GM12872 (cell line): ENCODE measurements around the gene ZNF414.

Source experiments
- TF ChIP-seq, protein P1 (sequence below): IDR thresholded peaks from 3 replicates; pipeline ENCODE4 v1.5.1; 2011; ENCODE audit warnings: low read depth, mild to moderate bottlenecking, low read length, moderate library complexity; ENCODE audit not compliant: insufficient read depth

Gene ZNF414

GRCh38 chr19:8529369-8530006, 15.5 kb upstream of the ZNF414 start:
- TF ChIP-seq, protein P1, sequence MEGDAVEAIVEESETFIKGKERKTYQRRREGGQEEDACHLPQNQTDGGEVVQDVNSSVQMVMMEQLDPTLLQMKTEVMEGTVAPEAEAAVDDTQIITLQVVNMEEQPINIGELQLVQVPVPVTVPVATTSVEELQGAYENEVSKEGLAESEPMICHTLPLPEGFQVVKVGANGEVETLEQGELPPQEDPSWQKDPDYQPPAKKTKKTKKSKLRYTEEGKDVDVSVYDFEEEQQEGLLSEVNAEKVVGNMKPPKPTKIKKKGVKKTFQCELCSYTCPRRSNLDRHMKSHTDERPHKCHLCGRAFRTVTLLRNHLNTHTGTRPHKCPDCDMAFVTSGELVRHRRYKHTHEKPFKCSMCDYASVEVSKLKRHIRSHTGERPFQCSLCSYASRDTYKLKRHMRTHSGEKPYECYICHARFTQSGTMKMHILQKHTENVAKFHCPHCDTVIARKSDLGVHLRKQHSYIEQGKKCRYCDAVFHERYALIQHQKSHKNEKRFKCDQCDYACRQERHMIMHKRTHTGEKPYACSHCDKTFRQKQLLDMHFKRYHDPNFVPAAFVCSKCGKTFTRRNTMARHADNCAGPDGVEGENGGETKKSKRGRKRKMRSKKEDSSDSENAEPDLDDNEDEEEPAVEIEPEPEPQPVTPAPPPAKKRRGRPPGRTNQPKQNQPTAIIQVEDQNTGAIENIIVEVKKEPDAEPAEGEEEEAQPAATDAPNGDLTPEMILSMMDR: no peak

GRCh38 chr19:8528500-8528899, 14.5 kb upstream of the ZNF414 start:
- TF ChIP-seq, protein P1: no peak

DNA sequence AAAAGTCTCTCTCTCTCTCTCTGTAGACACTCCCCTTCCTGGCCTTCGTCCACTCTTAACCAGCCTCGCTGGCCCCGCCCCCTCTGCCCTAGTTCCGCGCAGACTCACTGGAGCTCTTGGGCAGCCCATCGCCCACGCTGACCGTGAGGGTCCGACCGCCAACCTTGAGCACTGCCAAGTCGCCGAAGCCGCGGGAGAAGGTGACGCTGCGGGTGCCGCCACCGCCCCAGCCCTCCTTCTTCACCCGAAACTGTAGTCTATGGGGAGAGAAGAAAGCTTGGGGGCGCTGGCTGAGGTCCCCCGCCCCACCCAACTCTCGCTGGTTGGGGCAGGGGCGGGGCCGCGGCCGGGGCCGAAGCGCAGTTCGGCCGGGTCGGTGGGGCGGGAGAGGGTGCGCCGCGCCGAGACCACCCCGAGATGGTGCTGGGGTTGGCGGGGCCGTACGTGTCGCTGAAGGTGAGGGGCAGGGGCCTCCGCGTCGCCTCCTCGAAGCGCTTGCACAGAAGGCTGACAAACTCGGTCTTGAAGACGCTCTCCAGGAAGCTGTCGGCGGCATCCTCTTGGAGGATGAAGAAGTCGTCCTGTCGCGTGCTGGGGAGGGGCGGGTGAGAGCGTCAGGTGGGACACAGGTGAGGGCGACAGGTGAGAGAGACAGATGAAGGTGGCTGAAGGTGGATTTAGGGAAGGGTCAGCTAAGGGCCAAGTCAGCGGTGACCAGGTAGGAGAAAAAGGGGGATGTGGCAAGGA, 12.6 kb upstream of the ZNF414 start:
- TF ChIP-seq, protein P1: no peak

DNA sequence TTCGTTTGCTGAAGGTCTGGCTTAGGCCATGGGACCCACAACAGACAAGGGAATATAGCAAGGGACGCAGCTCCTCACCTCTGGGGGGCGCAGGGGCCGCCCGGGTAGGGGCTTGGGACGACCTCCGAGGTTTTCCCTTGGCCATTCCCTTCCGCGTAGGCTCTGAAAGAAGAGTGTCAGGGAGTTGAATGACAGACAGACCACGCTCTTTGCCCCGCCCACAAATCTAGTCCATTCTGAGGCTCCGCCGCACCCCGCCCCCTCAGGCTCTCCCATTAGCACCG, 11.4 kb upstream of the ZNF414 start:
- TF ChIP-seq, protein P1: no peak

- TF ChIP-seq, protein P1: no peak
Measured at GRCh38 chr19:8519388-8519787, 5.4 kb upstream of the ZNF414 start.

DNA sequence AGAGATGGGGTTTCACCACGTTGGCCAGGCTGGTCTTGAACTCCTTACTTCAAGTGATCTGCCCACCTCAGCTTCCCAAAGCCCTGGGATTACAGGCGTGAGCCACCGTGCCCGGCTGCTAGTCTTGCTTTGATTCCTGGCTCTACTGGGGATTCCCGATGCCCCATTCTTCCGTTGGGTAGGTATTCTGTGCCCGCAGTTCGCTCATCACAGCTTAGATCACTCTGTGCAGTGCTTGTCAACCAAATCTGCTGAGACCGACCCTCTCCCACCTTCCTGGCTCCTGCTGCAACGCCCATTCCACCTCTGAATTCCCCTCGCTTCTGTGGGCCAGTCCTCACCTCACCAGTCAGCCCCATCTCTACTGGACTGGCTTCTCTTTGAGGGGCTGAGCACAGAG, 4.6 kb upstream of the ZNF414 start:
- TF ChIP-seq, protein P1: no peak

DNA sequence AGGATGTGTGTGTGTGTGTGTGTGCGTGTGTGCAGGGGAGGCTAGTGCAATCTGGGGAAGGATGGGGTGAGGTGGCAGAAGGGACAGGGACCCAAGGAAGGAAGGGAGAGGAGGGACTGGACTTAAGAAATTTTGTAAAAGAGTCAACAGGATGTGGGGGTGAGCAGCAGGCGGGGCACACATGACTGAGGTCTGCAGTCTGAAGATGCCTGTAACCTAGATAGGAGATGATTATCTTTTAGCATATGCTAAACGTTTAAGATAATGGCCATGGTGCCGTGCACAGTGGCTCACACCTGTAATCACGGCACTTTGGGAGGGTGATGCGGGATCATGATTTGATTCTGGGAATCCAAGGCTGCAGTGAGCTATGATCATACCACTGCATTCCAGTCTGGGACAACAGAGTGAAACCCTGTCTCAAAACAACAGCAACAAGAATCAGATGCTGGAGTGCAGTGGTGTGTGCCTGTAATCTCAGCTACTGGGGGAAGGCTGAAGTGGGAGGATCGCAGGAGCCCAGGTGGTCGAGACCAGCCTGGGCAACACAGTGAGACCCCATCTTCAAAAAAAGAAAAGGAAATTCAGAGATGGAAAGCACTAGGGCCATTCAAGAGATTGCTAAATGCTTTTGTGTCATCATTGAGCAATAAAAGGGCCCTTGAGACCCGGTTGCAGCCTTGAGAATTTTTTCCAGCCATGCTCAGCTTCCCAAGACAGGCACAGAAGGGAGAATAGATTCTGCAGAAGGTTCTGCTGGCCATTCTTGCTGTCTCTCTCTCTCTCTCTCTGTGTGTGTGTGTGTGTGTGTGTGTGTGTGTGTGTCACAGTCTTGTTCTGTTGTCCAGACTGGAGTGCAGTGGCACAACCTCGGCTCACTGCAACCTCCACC, 3.8 kb upstream of the ZNF414 start:
- TF ChIP-seq, protein P1: no peak
